NB4 (cell line): ENCODE data around the gene SUSD2.

Source experiments
- TF ChIP-seq, protein P1 (sequence below): IDR thresholded peaks from one replicate; pipeline ENCODE4 v1.5.1; 2012; ENCODE audit warnings: low read depth, low read length
- TF ChIP-seq, protein P2 (sequence below): IDR thresholded peaks from 2 replicates; pipeline ENCODE4 v1.6.1; 2011; ENCODE audit warnings: low read depth, low read length

DNA sequence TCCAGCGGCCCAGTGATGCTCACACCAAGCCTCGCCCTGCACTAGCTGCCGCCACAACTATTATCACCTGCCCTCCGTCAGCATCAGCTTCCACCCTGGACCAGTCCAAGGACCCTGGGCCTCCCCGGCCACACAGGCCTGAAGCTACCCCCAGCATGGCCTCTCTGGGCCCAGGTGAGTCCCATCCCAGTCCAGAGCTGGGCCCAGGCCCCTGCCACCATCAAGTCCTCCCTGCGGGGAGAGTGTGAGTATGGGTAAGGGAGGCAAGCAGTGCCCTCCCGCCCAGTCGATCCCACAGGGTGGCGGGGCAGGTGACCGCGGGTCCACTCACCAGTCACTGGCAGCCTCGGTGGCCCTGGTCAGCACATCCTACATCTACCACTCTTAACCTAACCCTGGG is 9.5 kb upstream of the SUSD2 start:
- TF ChIP-seq, protein P1, sequence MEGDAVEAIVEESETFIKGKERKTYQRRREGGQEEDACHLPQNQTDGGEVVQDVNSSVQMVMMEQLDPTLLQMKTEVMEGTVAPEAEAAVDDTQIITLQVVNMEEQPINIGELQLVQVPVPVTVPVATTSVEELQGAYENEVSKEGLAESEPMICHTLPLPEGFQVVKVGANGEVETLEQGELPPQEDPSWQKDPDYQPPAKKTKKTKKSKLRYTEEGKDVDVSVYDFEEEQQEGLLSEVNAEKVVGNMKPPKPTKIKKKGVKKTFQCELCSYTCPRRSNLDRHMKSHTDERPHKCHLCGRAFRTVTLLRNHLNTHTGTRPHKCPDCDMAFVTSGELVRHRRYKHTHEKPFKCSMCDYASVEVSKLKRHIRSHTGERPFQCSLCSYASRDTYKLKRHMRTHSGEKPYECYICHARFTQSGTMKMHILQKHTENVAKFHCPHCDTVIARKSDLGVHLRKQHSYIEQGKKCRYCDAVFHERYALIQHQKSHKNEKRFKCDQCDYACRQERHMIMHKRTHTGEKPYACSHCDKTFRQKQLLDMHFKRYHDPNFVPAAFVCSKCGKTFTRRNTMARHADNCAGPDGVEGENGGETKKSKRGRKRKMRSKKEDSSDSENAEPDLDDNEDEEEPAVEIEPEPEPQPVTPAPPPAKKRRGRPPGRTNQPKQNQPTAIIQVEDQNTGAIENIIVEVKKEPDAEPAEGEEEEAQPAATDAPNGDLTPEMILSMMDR, result no peak
- TF ChIP-seq, protein P2, sequence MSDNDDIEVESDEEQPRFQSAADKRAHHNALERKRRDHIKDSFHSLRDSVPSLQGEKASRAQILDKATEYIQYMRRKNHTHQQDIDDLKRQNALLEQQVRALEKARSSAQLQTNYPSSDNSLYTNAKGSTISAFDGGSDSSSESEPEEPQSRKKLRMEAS, result no peak
